ENCODE results near the gene HMGA1. TPM values are rescaled to one million over a fixed set of nuclear protein-coding genes. Genes with fewer than 3 reads are reported as not detected.

Gene HMGA1
- total and polyA plus RNA-seq, 2 of the 13 experiments (the other 11 are each of a cell fraction or from before 2014, with no cell fraction given), result 117 to 145 TPM

DNA sequence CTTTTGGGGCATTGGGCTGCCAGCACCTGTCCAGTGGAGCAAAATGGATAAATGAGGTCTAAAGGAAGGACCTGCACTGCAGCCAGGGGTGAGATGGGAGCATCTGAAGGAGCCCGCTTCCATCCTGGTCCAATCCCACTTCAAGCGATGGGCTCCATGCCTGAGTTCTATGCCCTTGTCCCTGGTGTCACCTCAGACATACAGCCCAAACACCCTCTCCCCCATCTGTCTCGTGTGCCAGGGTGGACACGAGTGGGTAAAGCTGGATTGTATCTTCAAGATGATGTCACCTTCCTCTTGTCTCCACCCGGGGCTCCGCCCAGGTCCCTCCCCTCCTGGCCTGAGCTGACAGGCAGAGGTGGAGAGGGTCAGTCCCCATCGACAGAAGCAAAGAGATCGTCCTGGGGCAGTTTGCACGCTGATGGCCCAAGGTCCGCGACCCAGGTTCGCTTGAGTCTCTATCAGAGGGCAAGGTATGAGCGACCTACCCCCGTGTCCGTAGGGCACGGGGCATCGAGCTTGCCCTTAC lies 11.6 kb downstream of the HMGA1 start (continued):
- no peak for TF ChIP-seq BCL6 (CRISPR knock-in tag; IDR thresholded peaks at IDR 0.05)
- TF ChIP-seq ZNF737 (CRISPR knock-in tag; IDR thresholded peaks at IDR 0.05; ENCODE audit: borderline replicate concordance), result no peak
- TF ChIP-seq KLF9 (CRISPR knock-in tag; IDR thresholded peaks at IDR 0.05; ENCODE audit: low read depth), result no peak
- TF ChIP-seq RCOR2 (CRISPR knock-in tag; IDR thresholded peaks at IDR 0.05), result no peak; the same call in 1 of the 2 replicates
- TF ChIP-seq ZBTB42 (CRISPR knock-in tag; IDR thresholded peaks at IDR 0.05), result 0 out of 2 replicates have a peak, but pooled peaks have one; percentile 3
- no peak for TF ChIP-seq ZFP82 (CRISPR knock-in tag; IDR thresholded peaks at IDR 0.05; ENCODE audit: borderline replicate concordance)
- TF ChIP-seq BHLHE40 (IDR thresholded peaks at IDR 0.05; ENCODE audit: low read length), result no peak
- TF ChIP-seq ATF7 (IDR thresholded peaks at IDR 0.05), result peak; percentile 57
- TF ChIP-seq ATF7 (CRISPR knock-in tag; IDR thresholded peaks at IDR 0.05), result peak; percentile 19
- TF ChIP-seq ZNF550 (CRISPR knock-in tag; IDR thresholded peaks at IDR 0.05; ENCODE audit: borderline replicate concordance), result no peak
- peak; percentile 16; the same call in 1 of the 2 replicates for TF ChIP-seq MEF2D (CRISPR knock-in tag; IDR thresholded peaks at IDR 0.05)
- no peak for TF ChIP-seq ZNF468 (CRISPR knock-in tag; IDR thresholded peaks at IDR 0.05)
- no peak for TF ChIP-seq AGO1 (IDR thresholded peaks at IDR 0.05; ENCODE audit: low read depth, low read length, poor library complexity, severe bottlenecking)
- no peak for TF ChIP-seq ZBTB7B (CRISPR knock-in tag; IDR thresholded peaks at IDR 0.05)
- no peak for TF ChIP-seq KMT2A (CRISPR knock-in tag; IDR thresholded peaks at IDR 0.05)
- TF ChIP-seq ZNF780A (CRISPR knock-in tag; IDR thresholded peaks at IDR 0.05), result no peak
- TF ChIP-seq ZMYM3 (CRISPR knock-in tag; IDR thresholded peaks at IDR 0.05), result no peak; the same call in 1 of the 2 replicates
- TF ChIP-seq ZNF383 (CRISPR knock-in tag; IDR thresholded peaks at IDR 0.05; ENCODE audit: borderline replicate concordance), result peak; percentile 55; the same call in 1 of the 2 replicates
- no peak for TF ChIP-seq NCOA2 (CRISPR knock-in tag; IDR thresholded peaks at IDR 0.05)
- TF ChIP-seq, protein P1, sequence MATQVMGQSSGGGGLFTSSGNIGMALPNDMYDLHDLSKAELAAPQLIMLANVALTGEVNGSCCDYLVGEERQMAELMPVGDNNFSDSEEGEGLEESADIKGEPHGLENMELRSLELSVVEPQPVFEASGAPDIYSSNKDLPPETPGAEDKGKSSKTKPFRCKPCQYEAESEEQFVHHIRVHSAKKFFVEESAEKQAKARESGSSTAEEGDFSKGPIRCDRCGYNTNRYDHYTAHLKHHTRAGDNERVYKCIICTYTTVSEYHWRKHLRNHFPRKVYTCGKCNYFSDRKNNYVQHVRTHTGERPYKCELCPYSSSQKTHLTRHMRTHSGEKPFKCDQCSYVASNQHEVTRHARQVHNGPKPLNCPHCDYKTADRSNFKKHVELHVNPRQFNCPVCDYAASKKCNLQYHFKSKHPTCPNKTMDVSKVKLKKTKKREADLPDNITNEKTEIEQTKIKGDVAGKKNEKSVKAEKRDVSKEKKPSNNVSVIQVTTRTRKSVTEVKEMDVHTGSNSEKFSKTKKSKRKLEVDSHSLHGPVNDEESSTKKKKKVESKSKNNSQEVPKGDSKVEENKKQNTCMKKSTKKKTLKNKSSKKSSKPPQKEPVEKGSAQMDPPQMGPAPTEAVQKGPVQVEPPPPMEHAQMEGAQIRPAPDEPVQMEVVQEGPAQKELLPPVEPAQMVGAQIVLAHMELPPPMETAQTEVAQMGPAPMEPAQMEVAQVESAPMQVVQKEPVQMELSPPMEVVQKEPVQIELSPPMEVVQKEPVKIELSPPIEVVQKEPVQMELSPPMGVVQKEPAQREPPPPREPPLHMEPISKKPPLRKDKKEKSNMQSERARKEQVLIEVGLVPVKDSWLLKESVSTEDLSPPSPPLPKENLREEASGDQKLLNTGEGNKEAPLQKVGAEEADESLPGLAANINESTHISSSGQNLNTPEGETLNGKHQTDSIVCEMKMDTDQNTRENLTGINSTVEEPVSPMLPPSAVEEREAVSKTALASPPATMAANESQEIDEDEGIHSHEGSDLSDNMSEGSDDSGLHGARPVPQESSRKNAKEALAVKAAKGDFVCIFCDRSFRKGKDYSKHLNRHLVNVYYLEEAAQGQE (IDR thresholded peaks at IDR 0.05; ENCODE audit: borderline replicate concordance in 1 of 2, low read depth in 1 of 2, low read length in 2 of 2), result no peak
- TF ChIP-seq ZBTB8A (CRISPR knock-in tag; IDR thresholded peaks at IDR 0.05; ENCODE audit: borderline replicate concordance, low read depth), result no peak
- no peak for TF ChIP-seq ZNF614 (CRISPR knock-in tag; IDR thresholded peaks at IDR 0.05; ENCODE audit: borderline replicate concordance)
- no peak for TF ChIP-seq TAF15 (IDR thresholded peaks at IDR 0.05; ENCODE audit: low read depth, low read length, poor library complexity, severe bottlenecking)
- no peak for TF ChIP-seq MAFF (IDR thresholded peaks at IDR 0.05; ENCODE audit: low read depth, low read length)
- TF ChIP-seq, protein P2, sequence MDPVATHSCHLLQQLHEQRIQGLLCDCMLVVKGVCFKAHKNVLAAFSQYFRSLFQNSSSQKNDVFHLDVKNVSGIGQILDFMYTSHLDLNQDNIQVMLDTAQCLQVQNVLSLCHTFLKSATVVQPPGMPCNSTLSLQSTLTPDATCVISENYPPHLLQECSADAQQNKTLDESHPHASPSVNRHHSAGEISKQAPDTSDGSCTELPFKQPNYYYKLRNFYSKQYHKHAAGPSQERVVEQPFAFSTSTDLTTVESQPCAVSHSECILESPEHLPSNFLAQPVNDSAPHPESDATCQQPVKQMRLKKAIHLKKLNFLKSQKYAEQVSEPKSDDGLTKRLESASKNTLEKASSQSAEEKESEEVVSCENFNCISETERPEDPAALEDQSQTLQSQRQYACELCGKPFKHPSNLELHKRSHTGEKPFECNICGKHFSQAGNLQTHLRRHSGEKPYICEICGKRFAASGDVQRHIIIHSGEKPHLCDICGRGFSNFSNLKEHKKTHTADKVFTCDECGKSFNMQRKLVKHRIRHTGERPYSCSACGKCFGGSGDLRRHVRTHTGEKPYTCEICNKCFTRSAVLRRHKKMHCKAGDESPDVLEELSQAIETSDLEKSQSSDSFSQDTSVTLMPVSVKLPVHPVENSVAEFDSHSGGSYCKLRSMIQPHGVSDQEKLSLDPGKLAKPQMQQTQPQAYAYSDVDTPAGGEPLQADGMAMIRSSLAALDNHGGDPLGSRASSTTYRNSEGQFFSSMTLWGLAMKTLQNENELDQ (CRISPR knock-in tag; IDR thresholded peaks at IDR 0.05; ENCODE audit: borderline replicate concordance), result no peak

All from HepG2 (cell line).